ENCODE data around the gene SLC9A7. TPM values are rescaled to one million over a fixed set of nuclear protein-coding genes. Genes with fewer than 3 reads are reported as not detected.

Gene SLC9A7
- total and polyA plus RNA-seq, 2 of the 13 experiments (the other 11 are each of a cell fraction or from before 2014, with no cell fraction given), result 5.8 to 7.2 TPM

GRCh38 chrX:46597771-46598170, 161.1 kb downstream of the SLC9A7 start (continued):
- TF ChIP-seq, protein P1, sequence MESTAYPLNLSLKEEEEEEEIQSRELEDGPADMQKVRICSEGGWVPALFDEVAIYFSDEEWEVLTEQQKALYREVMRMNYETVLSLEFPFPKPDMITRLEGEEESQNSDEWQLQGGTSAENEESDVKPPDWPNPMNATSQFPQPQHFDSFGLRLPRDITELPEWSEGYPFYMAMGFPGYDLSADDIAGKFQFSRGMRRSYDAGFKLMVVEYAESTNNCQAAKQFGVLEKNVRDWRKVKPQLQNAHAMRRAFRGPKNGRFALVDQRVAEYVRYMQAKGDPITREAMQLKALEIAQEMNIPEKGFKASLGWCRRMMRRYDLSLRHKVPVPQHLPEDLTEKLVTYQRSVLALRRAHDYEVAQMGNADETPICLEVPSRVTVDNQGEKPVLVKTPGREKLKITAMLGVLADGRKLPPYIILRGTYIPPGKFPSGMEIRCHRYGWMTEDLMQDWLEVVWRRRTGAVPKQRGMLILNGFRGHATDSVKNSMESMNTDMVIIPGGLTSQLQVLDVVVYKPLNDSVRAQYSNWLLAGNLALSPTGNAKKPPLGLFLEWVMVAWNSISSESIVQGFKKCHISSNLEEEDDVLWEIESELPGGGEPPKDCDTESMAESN (CRISPR knock-in tag; conservative IDR thresholded peaks at IDR 0.05), result no peak
- TF ChIP-seq ZNF276 (CRISPR knock-in tag; IDR thresholded peaks at IDR 0.05; ENCODE audit: low read depth) (no peak), SRY (CRISPR knock-in tag; IDR thresholded peaks at IDR 0.05) (no peak), PRDM4 (CRISPR knock-in tag; IDR thresholded peaks at IDR 0.05; ENCODE audit: borderline replicate concordance) (no peak), IRX3 (CRISPR knock-in tag; IDR thresholded peaks at IDR 0.05; ENCODE audit: borderline replicate concordance, low read depth) (no peak)

DNA sequence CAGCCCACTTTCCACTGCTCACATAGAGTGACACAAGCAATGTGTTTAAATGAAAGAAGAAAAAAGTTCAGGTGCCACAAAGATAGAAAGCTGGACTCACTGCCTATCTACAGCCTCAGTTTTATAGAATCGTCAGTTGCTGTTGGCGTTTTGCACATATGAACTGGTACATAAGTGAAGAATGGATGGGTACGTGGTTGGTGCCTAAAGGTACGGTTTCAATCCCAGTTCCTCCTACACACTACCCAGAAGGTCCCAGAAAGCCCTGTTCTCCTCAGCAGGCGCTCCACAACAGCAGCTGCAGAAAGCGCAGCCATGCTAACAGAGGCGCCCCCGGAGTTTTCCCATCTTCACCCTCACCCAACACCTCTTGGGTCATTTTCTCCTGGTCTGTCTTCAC, 161.7 kb downstream of the SLC9A7 start:
- POLR2A ChIA-PET, result no interaction called here
- no peaks in the 10 kb centered on the region; a peak in 1 of 5 replicates for H3K36me3 ChIP-seq (replicated peaks in 1 of 2; ENCODE audit: control insufficient read depth in 1 of 2, insufficient read depth in 2 of 2, low read length in 2 of 2)
- H3K4me2 ChIP-seq (ENCODE audit: low read depth, low read length), result no peak overlapping the region
- CTCF ChIA-PET (ENCODE audit: low intra/inter-chr PET ratio, low total read pairs), result no interaction called here
- no peaks in the 10 kb centered on the region for H3K9me3 ChIP-seq (ENCODE audit: low read length)
- no peak overlapping the region for H2AFZ ChIP-seq (ENCODE audit: low read length)
- WGBS (ENCODE audit: low lambda C conversion rate), result 98% methylated on average over 8 of the region's 8 CpGs
- ATAC-seq, result no peak
- no peaks in the 10 kb centered on the region for H4K20me1 ChIP-seq (ENCODE audit: insufficient read depth, low read length)
- H3K27me3 ChIP-seq (ENCODE audit: control insufficient read depth in 1 of 2, insufficient read depth in 2 of 2, low read length in 2 of 2), result no peaks in the 10 kb centered on the region
- intact Hi-C loops (cut with micrococcal nuclease; ENCODE audit: unreplicated experiment), result no loop called here
- no peaks in the 10 kb centered on the region for H3K79me2 ChIP-seq (ENCODE audit: insufficient read depth, low read length)
- H3K9ac ChIP-seq (ENCODE audit: insufficient read depth, low read depth, low read length), result no peak overlapping the region
- in situ Hi-C loops (cut with HindIII; ENCODE audit: extremely low pct_ligation_motif_present, low pct_unique_long_range_greater_than_20kb), result no loop called here
- no peak for FAIRE-seq
- BruUV-seq (replicated peaks), result no TSS peak
- H3K4me3 ChIP-seq (replicated peaks in 1 of 3; ENCODE audit: insufficient read depth in 1 of 3, low read depth in 2 of 3, low read length in 3 of 3), result no peak overlapping the region
- H3K4me1 ChIP-seq (ENCODE audit: insufficient read depth, low read length), result no peaks in the 10 kb centered on the region
- H3K27ac ChIP-seq (ENCODE audit: extremely low read length, insufficient read depth, low read length), result no peak overlapping the region
- no peak for DNase-seq (ENCODE audit: low spot score)
- TF ChIP-seq, protein P2, sequence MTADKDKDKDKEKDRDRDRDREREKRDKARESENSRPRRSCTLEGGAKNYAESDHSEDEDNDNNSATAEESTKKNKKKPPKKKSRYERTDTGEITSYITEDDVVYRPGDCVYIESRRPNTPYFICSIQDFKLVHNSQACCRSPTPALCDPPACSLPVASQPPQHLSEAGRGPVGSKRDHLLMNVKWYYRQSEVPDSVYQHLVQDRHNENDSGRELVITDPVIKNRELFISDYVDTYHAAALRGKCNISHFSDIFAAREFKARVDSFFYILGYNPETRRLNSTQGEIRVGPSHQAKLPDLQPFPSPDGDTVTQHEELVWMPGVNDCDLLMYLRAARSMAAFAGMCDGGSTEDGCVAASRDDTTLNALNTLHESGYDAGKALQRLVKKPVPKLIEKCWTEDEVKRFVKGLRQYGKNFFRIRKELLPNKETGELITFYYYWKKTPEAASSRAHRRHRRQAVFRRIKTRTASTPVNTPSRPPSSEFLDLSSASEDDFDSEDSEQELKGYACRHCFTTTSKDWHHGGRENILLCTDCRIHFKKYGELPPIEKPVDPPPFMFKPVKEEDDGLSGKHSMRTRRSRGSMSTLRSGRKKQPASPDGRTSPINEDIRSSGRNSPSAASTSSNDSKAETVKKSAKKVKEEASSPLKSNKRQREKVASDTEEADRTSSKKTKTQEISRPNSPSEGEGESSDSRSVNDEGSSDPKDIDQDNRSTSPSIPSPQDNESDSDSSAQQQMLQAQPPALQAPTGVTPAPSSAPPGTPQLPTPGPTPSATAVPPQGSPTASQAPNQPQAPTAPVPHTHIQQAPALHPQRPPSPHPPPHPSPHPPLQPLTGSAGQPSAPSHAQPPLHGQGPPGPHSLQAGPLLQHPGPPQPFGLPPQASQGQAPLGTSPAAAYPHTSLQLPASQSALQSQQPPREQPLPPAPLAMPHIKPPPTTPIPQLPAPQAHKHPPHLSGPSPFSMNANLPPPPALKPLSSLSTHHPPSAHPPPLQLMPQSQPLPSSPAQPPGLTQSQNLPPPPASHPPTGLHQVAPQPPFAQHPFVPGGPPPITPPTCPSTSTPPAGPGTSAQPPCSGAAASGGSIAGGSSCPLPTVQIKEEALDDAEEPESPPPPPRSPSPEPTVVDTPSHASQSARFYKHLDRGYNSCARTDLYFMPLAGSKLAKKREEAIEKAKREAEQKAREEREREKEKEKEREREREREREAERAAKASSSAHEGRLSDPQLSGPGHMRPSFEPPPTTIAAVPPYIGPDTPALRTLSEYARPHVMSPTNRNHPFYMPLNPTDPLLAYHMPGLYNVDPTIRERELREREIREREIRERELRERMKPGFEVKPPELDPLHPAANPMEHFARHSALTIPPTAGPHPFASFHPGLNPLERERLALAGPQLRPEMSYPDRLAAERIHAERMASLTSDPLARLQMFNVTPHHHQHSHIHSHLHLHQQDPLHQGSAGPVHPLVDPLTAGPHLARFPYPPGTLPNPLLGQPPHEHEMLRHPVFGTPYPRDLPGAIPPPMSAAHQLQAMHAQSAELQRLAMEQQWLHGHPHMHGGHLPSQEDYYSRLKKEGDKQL (CRISPR knock-in tag; IDR thresholded peaks at IDR 0.05; ENCODE audit: low read depth), result no peak
- TF ChIP-seq MAF1 (CRISPR knock-in tag; IDR thresholded peaks at IDR 0.05; ENCODE audit: borderline replicate concordance), result no peak
- no peak for TF ChIP-seq ZFP91 (CRISPR knock-in tag; IDR thresholded peaks at IDR 0.05; ENCODE audit: borderline replicate concordance)
- no peak for TF ChIP-seq NCOA5 (CRISPR knock-in tag; IDR thresholded peaks at IDR 0.05)

Data from HepG2 (cell line).